ENCODE measurements around the gene ZFAND3.

The ZFAND3 gene

GRCh38 chr6:38188677-38189335 is 369.3 kb downstream of the ZFAND3 start:
- H3K4me3 ChIP-seq (ENCODE audit: low read depth, low read length), result no peak overlapping the region
- no peak for TF ChIP-seq CTCF (IDR thresholded peaks at IDR 0.05; ENCODE audit: borderline replicate concordance, insufficient read depth, low read depth, low read length)

GRCh38 chr6:38191418-38191817 is 371.9 kb downstream of the ZFAND3 start:
- no peak for TF ChIP-seq CTCF (IDR thresholded peaks at IDR 0.05; ENCODE audit: borderline replicate concordance, insufficient read depth, low read depth, low read length)
- no peak overlapping the region for H3K4me3 ChIP-seq (ENCODE audit: low read depth, low read length)

- no peak for TF ChIP-seq CTCF (IDR thresholded peaks at IDR 0.05; ENCODE audit: borderline replicate concordance, insufficient read depth, low read depth, low read length)
- no peak overlapping the region for H3K4me3 ChIP-seq (ENCODE audit: low read depth, low read length)
Measured at GRCh38 chr6:38192011-38192410, 372.5 kb downstream of the ZFAND3 start.

- TF ChIP-seq CTCF (IDR thresholded peaks at IDR 0.05; ENCODE audit: borderline replicate concordance, insufficient read depth, low read depth, low read length), result no peak
- no peak overlapping the region for H3K4me3 ChIP-seq (ENCODE audit: low read depth, low read length)
Measured at GRCh38 chr6:38192487-38192886, 373.0 kb downstream of the ZFAND3 start.

- TF ChIP-seq CTCF (IDR thresholded peaks at IDR 0.05; ENCODE audit: borderline replicate concordance, insufficient read depth, low read depth, low read length), result no peak
- no peak overlapping the region for H3K4me3 ChIP-seq (ENCODE audit: low read depth, low read length)
Measured at GRCh38 chr6:38193051-38193450, 373.5 kb downstream of the ZFAND3 start.

GRCh38 chr6:38193481-38194281 is 374.2 kb downstream of the ZFAND3 start:
- TF ChIP-seq CTCF (IDR thresholded peaks at IDR 0.05; ENCODE audit: borderline replicate concordance, insufficient read depth, low read depth, low read length), result no peak
- H3K4me3 ChIP-seq (ENCODE audit: low read depth, low read length), result no peak overlapping the region

GRCh38 chr6:38194282-38194572 is 374.7 kb downstream of the ZFAND3 start:
- no peak overlapping the region for H3K4me3 ChIP-seq (ENCODE audit: low read depth, low read length)

More at GRCh38 chr6:38194282-38194572, 374.7 kb downstream of the ZFAND3 start:
- no peak for TF ChIP-seq CTCF (IDR thresholded peaks at IDR 0.05; ENCODE audit: borderline replicate concordance, insufficient read depth, low read depth, low read length)
